HT-29 (cell line): Measurements from ENCODE around the gene RECQL5. TPM values are rescaled to one million over a fixed set of nuclear protein-coding genes. Genes with fewer than 3 reads are reported as not detected.
A peak's percentile ranks its signal among the peaks of the same experiment; 100 is the strongest.

Experiments
- DNase-seq: peaks from one replicate; pipeline ENCODE4 v3.0.0-alpha.2; 2015; ENCODE audit warnings: low spot score
- total RNA-seq: library from RNA; depleted of rRNA; stranded (reverse); fragments of >200 nt; shearing (Covaris generic); gene quantifications from 2 replicates; pipeline ENCODE4 v1.2.3, GENCODE V29; 2014

Gene RECQL5
- total RNA-seq, 1 experiment from 2014 or later: 64.6 TPM

- no peak for DNase-seq
These were observed 21.4 kb upstream of the RECQL5 start for GRCh38 chr17:75688209-75688825.

- DNase-seq: no peak
These were observed 18.5 kb upstream of the RECQL5 start for GRCh38 chr17:75685499-75685898.

- DNase-seq: no peak
These were observed 18.0 kb upstream of the RECQL5 start for GRCh38 chr17:75684924-75685323.

- no peak for DNase-seq
These were observed 17.3 kb upstream of the RECQL5 start for GRCh38 chr17:75684249-75684648.

- peak; percentile 66 for DNase-seq
These were observed 16.6 kb upstream of the RECQL5 start for GRCh38 chr17:75683583-75683982.

GRCh38 chr17:75681289-75681688 lies 14.3 kb upstream of the RECQL5 start:
- no peak for DNase-seq

GRCh38 chr17:75680431-75680830 lies 13.5 kb upstream of the RECQL5 start:
- no peak for DNase-seq

- DNase-seq: peak; percentile 79
These were observed 12.8 kb upstream of the RECQL5 start for GRCh38 chr17:75679706-75680211.

GRCh38 chr17:75676461-75676860 lies 9.5 kb upstream of the RECQL5 start:
- no peak for DNase-seq

- DNase-seq: no peak
These were observed 6.5 kb upstream of the RECQL5 start for GRCh38 chr17:75673487-75673886.

- no peak for DNase-seq
These were observed 5.1 kb upstream of the RECQL5 start for GRCh38 chr17:75672011-75672410.

GRCh38 chr17:75670868-75671267 lies 3.9 kb upstream of the RECQL5 start:
- no peak for DNase-seq

GRCh38 chr17:75668489-75668888 lies 1.5 kb upstream of the RECQL5 start:
- DNase-seq: no peak

- no peak for DNase-seq
These were observed 871 bp upstream of the RECQL5 start for GRCh38 chr17:75667825-75668224.

- DNase-seq: no peak
These were observed 973 bp downstream of the RECQL5 start for GRCh38 chr17:75665981-75666380.

- no peak for DNase-seq
These were observed 2.8 kb downstream of the RECQL5 start for GRCh38 chr17:75664099-75664549.

- no peak for DNase-seq
These were observed 4.4 kb downstream of the RECQL5 start for GRCh38 chr17:75662511-75662910.

- DNase-seq: no peak
These were observed 5.4 kb downstream of the RECQL5 start for GRCh38 chr17:75661531-75661930.

GRCh38 chr17:75658237-75658636 lies 8.7 kb downstream of the RECQL5 start:
- no peak for DNase-seq

- peak; percentile 74 for DNase-seq
These were observed 12.8 kb downstream of the RECQL5 start for GRCh38 chr17:75654176-75654575.

GRCh38 chr17:75652934-75653549 lies 13.9 kb downstream of the RECQL5 start:
- DNase-seq: no peak

- DNase-seq: no peak
These were observed 14.6 kb downstream of the RECQL5 start for GRCh38 chr17:75652341-75652740.

- no peak for DNase-seq
These were observed 16.1 kb downstream of the RECQL5 start for GRCh38 chr17:75650874-75651273.
